GM20000 (cell line): Measurements from ENCODE around the gene SPNS2.

Experiments used
- DNase-seq: peaks from one replicate; pipeline ENCODE4 v3.0.0; 2012; ENCODE audit warnings: low spot score
- TF ChIP-seq, protein P1 (sequence below): IDR thresholded peaks from 2 replicates; pipeline ENCODE4 v1.5.1; 2012; ENCODE audit warnings: mild to moderate bottlenecking, control low read depth; ENCODE audit errors: extremely low read depth, missing control alignments

The SPNS2 gene

DNA sequence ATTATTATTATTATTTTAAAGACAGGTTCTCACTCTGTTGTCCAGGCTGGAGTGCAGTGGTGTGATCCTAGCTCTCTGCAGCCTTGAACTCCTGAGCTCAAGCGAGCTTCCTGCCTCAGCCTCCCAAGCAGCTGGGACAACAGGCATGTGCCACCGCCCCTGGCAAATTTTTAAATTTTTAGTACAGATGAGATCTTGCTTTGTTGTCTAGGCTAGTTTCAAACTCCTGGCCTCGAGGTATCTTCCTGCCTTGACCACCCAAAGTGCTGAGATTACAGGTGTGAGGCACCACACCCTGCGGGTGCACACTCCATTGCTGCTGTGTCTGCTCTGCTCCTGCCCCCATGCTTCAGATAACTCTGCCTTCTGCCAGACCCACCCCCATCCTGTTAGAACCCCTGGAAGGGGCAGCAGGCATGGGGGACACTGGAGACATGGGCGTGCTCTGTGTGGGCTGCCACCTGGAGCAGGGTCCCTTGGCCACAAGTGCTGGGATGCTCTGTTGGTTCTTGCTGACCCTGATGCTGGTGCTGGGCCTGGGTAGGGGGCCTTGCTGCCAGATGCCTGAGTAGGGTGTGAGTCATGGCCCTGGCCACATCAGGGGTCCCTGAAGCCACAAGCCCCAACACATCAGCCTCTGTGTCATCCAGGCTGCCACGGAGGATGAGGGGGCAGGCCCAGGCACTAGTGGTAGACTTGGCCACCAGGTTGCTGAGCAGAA is 59.1 kb downstream of the SPNS2 start:
- TF ChIP-seq, protein P1, sequence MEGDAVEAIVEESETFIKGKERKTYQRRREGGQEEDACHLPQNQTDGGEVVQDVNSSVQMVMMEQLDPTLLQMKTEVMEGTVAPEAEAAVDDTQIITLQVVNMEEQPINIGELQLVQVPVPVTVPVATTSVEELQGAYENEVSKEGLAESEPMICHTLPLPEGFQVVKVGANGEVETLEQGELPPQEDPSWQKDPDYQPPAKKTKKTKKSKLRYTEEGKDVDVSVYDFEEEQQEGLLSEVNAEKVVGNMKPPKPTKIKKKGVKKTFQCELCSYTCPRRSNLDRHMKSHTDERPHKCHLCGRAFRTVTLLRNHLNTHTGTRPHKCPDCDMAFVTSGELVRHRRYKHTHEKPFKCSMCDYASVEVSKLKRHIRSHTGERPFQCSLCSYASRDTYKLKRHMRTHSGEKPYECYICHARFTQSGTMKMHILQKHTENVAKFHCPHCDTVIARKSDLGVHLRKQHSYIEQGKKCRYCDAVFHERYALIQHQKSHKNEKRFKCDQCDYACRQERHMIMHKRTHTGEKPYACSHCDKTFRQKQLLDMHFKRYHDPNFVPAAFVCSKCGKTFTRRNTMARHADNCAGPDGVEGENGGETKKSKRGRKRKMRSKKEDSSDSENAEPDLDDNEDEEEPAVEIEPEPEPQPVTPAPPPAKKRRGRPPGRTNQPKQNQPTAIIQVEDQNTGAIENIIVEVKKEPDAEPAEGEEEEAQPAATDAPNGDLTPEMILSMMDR, result no peak
- no peak for DNase-seq

DNA sequence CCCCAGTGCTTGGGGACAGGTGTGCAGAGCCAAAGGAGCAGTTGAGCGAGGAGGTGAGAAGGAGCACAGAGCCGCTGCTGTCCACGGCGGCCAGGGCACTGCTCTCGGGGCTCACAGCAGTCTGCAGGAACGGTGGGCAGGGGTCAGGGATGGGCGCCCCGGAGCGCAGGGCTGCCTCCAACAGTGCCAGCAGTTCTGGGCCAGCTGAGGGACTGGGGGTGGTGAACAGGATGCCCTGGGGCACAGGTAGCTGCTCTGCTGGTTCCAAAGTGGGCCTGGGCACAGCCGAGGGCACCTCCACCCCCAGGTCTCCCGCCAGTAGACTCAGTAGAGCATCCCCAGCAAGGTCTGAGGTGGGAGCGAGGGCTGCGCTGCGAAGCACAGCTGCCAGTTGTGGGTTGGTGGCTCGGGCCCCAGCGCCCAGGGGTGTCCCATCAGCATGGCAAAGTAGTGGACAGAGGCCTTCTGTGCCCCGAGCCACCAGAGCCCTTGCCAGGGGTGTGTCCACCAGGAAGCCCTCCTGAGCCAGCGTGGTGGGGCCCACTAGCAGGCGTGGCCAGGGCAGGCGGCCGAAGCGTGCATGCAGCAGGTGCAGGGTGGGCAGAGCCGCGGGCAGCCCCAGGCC is 59.8 kb downstream of the SPNS2 start:
- DNase-seq, result no peak

DNA sequence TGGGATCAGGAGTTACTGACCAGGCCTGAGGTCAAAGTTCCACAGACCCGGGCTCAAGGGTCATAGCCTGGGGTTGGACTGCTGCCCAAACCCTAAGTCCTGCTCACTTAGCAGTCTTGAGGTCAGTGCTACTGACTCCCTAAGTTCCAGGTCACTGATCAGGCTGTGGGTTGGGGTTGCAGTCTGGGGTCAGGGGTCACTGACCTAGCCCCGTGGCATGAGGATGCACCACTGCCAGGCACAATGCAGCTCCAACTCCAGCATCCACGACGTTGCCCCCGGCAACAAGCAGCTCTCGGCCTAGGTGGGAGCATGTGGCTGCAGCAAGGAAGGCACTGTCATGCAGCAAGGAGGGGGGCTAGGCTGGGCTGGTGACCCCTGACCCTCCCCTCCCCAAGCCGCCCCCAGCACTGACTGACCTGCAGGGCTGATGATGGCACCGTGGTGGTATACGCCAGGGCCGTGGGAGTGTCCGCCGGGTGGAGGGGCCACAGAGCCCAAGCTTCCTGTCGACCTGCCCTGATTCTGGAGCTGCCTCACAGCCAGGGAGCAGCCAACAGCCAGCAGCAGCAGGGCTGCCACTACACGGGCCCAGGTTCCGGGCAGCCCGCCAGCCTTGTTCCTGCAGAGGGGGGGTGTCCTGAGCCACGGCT is 60.6 kb downstream of the SPNS2 start:
- no peak for DNase-seq
- TF ChIP-seq, protein P1, result no peak

More for the DNA sequence above, 59.8 kb downstream of the SPNS2 start:
- TF ChIP-seq, protein P1, result no peak

DNA sequence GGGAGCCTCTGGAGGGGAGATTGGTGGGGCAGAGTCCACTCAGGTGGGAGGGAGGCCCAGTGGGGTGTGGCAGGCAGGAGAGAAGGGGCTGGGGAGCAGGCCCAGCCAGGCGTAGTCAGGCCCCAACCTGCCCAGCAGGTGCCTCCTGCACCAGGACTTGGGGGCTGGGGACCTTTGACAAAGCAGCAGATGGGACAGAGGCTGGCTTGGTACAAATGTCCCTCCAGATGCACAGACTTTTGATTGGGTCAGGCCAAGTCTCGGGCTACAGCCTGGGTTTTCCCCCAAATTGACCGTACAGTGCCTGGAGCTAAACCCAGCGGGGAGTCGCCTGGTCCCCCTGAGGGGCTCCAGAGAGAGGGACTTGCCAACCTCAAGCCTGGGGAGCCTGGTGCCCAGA is 61.3 kb downstream of the SPNS2 start:
- TF ChIP-seq, protein P1, result no peak

DNA sequence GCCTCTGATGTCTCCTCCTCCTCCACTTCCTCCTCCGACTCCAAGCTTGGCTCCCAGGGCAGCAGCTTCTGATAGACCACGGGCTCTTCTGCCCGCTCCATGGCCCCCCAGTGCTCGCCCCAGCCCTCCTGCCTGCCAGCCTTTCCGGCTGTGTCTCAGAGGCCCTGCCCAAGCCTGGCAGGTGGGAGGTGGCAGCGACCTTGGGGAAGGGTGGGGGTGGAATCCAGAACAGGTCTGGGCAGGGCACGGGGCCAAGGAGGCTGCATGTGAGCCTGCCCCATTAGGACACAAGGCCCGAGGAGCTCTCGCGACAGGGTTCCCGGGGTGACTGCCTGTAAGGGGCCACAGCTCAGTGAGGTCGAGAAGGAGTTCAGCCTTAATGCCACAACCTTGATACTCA is 61.7 kb downstream of the SPNS2 start, which contains the start of gene GGT6:
Gene GGT6, minus strand, starts transcription at position 157 of the 400 bp plus-strand sequence. Its CDS starts 56 bp downstream, at position 101.
- no peak for DNase-seq

More for the DNA sequence above, 61.3 kb downstream of the SPNS2 start:
- no peak for DNase-seq

DNA sequence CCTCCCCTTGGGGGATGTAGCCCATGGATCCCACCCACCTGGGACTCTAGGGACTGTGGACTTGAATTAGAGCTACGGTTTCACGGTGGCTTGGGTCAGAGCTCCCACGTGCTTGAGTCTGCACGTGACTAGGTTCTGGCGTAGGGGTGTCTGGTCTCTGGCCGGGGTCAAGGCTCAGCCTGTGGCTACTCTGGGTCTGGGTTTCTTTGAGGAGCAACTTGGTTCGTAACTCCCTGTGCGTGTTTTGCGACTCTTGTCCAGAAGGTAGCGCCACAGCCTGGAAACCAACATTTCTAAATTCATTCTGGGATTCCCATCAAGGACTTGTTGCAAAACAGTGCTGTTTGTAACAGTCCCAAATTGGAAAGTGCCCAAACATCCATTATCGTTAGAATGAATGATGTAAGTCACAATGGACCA is 62.2 kb downstream of the SPNS2 start:
- DNase-seq, result no peak
- TF ChIP-seq, protein P1, result no peak

More for the DNA sequence above, 61.7 kb downstream of the SPNS2 start, which contains the start of gene GGT6:
- TF ChIP-seq, protein P1, result no peak
